ENCODE results near the gene CALHM3.
"Not testable (repeated sequence)": the region's sequence is repeated elsewhere in the genome, so short reads cannot be mapped to it uniquely, and the experiment has no call there.

CALHM3 gene, protein sequence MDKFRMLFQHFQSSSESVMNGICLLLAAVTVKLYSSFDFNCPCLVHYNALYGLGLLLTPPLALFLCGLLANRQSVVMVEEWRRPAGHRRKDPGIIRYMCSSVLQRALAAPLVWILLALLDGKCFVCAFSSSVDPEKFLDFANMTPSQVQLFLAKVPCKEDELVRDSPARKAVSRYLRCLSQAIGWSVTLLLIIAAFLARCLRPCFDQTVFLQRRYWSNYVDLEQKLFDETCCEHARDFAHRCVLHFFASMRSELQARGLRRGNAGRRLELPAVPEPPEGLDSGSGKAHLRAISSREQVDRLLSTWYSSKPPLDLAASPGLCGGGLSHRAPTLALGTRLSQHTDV

DNA sequence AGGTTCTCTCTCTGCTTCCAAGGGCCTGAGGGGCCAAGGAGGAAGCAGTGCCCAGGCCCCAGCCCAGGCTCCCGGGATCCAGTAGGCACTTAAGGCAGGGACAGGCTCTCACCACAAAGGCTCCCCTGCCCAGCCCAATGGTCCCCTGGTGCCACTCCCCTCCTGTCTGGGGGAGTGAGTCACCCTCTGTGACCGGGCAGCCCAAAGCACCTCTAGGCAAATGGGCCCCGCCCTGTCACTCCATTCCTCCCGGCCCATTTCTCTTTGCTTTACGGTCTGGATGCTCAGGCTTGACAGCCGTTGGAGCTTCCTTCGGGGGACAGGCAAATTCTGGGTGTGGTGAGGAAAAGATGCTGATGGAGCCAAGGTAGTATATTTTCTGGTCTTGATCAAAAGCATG lies at the start of gene CALHM3:
Gene CALHM3 (minus strand): TSS at position 106 of the 400 bp plus-strand sequence. CDS start 208 bp downstream, outside the sequence.
- FAIRE-seq, result no peak

DNA sequence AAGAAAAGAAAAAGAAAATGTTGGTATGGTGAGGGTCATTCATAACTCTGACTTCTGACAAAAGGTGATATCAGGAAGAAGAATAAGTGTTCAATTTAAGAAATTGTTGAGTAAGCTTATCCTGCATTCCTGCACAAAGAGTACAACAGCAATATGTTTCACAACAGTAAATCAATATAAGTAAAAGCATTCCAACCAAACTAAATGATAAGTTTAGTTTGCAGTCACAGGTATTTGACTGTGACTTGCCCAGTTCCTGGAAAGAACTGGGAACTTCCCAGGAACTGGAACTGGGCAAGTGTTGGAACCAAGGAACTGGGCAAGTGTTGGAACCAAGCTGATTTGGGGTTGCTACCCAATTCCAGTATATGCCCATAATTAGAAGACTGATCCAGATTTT lies 49.5 kb upstream of the CALHM3 start:
- FAIRE-seq, result no peak

DNA sequence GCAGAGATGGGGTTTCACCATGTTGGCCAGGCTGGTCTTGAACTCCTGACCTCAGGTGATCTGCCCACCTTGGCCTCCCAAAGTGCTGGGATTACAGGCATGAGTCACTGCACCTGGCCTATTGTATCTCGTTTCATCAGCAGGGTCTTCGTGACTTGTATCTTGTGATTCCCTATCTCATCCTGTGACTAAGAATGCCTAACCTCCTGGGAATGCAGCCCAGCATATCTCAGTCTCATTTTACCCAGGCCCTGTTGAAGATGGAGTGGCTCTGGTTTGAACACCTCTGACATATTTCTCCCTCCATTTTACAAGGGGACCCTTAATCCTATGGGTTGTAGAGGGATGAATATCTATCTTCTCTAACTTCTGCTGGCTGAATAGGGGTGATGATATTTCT lies 48.4 kb upstream of the CALHM3 start:
- not testable (repeated sequence) for FAIRE-seq

GRCh38 chr10:103525901-103526300 lies 46.9 kb upstream of the CALHM3 start:
- FAIRE-seq, result no peak

DNA sequence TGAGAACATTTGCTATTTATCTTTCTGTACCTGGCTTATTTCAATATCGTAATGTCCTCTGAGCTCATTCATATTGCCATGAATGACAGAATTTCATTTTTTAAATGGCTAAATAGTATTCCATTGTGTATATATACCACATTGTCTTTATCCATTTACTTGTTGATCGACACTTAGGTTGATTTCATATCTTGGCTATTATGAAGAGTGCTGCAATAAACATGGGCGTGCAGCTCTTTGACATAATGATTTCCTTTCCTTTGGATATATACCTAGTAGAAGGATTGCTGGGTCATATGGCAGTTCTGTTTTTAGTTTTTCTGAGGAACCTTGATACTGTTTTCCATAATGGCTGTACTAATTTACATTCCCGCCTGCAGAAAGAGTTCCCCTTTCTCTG lies 44.6 kb upstream of the CALHM3 start:
- no peak for FAIRE-seq

DNA sequence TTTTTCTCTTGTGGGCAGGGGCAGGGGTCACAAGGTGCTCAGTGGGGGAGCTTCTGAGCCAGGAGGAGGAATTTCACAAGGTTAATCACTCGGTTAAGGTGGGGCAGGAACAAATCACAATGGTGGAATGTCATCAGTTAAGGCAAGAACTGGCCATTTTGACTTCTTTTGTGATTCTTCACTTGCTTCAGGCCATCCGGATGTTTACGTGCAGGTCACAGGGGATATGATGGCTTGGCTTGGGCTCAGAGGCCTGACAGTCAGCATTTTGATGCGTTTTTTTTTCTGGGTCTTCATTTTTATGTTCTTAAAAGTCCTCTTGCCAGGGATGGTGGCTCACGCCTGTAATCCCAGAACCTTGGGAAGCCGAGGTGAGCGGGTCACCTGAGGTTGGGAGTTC lies 43.0 kb upstream of the CALHM3 start:
- not testable (repeated sequence) for FAIRE-seq

DNA sequence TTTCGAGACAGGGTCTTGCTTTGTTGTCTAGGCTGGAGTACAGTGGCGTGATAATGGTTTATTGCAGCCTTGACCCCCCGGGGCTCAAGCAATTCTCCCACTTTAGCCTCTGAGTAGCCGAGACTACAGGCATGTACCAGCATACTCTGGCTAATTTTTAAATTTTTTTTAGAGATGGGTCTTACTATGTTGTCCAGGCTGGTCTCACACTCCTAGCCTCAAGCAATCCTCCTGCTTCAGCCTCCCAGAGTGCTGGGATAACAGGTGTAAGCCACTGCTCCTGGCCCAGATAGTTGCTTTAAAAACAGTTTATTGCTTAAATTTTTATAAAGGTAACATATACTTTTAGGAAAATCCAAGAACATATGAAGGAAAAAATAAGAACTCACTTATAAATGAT lies 40.8 kb upstream of the CALHM3 start:
- FAIRE-seq, result no peak

GRCh38 chr10:103517234-103518085 lies 38.4 kb upstream of the CALHM3 start:
- FAIRE-seq, result no peak

DNA sequence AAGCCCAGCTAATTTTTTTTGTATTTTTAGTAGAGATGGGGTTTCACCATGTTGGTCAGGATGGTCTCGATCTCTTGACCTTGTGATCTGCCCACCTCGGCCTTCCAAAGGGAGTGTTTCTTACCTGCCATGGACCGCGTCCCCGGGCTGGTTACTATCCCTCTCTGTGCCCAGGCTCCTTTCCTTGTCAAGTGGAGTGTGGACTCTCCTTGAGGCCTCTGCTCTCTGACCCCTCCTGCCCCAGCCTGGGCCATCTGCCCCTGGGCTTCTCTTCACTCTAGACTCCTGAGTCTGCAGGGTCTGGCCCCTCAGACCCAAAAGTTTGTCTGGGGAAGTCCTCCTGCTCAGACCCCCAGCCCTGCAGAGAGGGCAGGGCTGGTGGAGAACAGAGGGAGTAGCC lies 35.2 kb upstream of the CALHM3 start:
- FAIRE-seq, result no peak

GRCh38 chr10:103513380-103514060 lies 34.5 kb upstream of the CALHM3 start:
- FAIRE-seq, result no peak

DNA sequence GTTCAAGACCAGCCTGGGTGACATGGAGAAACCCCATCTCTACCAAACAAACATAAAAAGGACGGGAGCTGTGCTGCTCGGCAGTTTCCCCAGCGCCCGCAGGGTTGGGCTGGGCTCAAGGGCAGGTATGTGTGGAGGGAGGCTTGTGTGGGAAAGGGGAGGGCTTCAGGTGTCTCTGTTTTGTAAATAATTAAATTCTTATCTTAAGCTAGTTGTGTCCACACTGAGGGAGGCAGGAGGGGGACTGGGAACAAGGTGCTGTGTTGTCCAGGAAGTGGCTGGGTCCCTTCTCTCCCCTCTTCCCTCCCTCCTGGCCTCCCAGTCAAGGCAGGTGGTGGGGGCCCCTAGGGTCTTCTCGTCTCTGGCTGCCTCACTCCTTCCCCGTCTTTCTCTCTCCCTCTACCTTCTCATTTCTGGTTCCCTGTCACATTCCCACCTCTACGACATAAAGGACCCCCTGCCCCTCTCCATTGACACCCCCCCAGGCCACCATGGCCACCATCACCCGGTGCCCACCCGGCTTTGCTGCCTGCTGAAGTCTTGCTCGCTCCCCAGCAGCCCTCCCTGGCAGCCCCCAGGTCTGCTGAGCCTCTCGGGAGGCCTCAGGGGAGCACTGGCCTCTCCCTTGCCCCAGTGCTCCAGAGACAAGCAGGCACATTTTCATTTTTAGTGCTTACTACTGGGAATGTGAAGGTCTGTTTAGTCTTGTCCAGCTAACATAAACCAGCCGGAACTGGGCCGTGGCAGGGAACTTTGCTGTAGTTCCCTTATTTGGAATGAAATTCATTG lies 33.7 kb upstream of the CALHM3 start:
- FAIRE-seq, result no peak

GRCh38 chr10:103512166-103512565 lies 33.1 kb upstream of the CALHM3 start:
- no peak for FAIRE-seq

DNA sequence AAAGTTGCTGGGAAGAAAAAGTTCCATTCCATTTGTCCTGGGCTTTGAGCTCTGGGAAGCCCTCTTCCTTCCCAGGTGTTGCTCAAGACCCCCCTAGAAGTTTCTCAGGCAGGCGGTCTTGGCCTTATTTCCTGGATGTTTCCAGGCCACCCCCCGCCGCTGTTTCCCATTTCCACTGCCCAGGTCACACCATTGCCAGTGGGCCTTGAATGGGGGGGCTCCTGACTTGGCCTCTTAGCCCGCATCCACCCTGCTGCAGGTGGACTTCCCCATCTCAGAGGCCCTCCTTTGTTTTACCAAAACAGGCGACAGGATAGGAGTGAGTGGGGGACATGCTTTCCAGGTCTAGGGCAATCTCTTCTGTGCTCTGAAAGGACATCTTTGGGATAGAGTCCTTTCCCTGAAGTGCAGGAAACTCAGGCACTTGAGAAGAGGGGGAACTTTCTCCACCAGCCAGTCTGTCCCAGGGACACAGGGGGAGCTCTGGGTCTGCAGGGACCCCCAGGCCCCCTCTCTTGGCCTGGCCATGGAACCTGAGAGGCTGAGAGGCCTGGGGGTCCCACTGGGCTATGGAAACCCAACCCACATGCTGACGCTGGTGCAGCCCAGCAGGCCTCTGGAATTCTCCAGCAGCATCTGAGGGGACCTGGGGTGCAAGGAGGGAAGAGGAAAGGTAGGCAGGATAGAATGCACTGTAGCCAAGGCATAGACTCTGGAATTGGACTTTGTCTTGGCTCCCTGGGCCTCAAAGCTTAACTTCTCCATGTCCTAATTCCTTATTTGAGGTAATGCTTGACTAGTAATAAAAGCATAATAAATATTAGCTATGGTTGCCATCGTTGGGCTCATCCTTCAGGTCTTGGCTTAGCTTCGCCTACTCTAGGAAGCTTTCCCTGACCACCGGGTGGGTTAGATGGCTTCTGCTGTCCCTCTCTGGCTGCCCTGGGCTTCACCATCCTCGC lies 32.0 kb upstream of the CALHM3 start:
- FAIRE-seq, result no peak

DNA sequence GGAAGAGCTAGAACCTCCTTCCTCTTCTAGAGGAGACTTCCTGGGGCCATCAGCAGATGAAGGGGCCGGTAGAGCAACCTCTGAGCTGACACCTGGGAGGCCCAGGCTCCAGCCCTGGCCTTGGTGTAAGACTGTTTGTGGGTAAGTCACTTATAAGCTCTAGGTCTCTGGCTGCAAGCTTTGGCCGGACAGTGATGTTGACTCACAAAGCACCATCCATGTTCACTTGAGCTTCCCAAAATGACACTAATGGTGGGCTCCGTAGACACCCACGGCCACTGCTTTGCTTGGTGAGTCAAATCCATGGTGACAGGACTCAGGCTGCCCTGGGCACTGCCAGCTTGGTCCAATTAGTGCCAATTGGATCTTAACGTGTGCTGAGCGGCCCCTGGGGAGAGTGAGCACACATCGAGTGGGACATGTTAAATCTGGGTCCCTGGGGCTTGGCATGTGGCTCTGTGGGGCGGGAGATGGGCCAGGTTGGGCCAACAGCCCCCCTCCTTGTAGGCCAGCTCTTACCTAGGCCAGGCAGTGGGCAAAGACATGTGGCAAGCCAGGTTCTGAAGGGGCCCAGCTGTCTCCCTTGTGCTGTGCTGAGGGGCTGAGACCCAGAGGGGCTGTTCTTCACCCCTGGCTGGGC lies 31.1 kb upstream of the CALHM3 start:
- FAIRE-seq, result no peak

DNA sequence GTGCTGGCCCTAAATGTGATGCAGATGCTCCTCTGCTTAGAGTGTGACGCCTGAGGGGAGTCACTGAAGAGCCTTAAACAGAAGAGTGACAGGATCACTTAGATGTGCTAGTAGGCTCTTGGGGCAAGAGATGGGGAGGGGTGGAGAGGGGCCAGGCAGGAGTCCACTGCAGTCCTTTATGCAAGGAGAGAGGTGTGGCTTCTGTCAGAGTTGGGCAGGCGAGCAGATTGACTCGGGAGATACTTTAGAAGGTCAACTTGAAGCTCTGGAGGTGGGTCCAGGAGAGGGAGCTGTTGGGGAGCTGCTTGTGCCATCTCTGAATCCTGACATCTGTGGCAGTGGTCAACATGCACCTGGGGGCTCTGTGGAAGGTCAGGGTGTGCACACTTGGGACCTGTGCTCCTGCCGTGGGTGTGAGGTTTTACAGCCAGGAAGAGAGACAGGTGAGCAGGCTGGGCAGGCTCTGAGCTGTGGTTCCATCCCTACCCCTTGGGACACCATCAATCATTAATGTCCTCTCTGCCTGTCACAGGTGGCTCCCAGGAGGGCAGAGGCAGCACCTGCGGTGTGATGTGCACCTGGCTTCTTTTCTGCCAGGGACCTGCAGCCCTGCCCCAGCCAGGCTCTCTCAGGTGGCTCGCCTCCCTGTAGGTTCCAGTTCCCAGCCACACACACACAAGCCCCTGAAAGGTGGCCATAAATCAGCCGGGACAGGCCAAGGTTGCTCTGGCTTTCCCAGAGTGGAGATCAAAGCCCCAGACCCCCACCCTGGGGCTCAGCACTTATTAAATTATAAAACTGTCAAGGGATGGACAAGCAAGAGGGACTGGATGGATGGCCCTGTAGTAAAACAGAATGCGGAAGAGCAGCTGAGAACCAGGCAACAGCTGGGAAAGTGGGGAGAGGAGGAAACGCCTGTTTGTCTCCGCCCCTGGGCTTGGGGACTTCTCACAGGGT lies 28.5 kb upstream of the CALHM3 start:
- no peak for FAIRE-seq

DNA sequence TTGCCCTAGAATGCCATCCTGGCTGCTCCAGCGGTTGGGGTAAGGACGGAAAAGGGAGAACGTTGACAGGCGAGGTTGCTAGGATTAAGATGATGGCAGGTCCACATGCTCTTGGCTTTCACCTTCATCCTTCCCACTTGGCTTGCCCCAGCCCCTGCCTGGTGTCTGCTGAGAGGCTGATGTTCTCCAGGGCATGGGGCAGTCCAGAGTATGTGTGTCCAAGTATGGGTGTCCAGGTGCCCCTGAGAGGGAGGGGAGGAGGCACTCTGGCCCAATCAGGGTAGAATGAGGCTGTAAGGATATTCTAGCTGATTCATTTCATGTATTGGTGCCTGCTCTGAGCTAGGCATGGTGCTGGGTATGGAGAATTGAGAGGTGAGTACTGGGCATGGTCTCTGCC lies 27.0 kb upstream of the CALHM3 start:
- FAIRE-seq, result no peak

DNA sequence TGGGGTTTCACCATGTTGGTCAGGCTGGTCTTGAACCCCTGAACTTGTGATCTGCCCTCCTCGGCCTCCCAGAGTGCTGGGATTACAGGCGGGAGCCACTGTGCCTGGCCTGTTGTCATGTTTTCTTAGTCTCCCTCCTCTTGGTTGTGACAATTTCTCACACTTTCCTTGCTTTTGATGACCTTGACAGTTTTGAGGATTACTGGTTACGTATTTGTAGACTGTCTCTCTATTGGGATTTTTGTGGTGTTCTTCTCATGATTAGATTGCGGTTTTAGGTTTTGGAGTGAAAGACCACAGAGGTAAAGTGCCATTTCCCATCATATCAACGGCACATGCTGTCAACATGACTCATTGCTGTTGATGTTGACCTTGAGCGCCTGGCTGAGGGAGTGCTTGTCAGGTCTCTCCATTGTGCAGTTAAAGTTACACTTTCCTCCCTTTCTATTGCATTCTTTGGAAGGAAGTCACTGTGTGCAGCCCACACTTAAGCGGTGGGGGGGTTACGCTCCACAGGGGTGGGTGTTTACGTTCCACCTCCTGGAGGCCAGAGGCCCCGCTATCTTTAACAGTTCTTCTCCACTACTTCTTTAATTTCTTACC lies 25.2 kb upstream of the CALHM3 start:
- FAIRE-seq, result peak; percentile 43

- FAIRE-seq, result not testable (repeated sequence)
These were observed 24.7 kb upstream of the CALHM3 start for GRCh38 chr10:103503777-103504176.

All from endometrium (tissue), 2 donors.